HG03025 (cell line): ENCODE results near the gene IRF2.

ENCODE experiments used
- ATAC-seq: cut with Tn5 transposase; IDR thresholded peaks from one replicate; pipeline ENCODE4 v1.9.1; 2021; ENCODE audit warnings: mild to moderate bottlenecking, moderate library complexity; ENCODE audit not compliant: unreplicated experiment, low FRiP score

Gene IRF2

DNA sequence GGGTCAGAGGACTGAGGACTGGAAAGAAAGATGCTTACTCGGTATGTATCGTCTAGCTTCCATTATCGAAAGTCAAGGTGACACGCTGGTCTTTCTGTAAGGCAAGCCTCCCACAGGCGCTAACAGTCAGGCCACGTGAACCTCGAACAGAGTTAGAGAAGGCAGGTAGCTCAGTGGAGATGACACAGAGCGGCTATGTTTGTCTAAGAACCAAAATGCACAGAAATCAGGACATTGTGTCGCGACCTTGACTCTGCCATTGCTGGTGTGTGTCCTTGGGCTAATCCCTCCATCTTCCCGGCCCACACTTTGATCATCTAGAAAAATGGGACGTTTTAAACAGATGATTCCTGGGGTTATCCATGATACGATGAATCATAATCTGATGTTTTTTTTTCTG, 40.3 kb downstream of the IRF2 start:
- no peak for ATAC-seq

DNA sequence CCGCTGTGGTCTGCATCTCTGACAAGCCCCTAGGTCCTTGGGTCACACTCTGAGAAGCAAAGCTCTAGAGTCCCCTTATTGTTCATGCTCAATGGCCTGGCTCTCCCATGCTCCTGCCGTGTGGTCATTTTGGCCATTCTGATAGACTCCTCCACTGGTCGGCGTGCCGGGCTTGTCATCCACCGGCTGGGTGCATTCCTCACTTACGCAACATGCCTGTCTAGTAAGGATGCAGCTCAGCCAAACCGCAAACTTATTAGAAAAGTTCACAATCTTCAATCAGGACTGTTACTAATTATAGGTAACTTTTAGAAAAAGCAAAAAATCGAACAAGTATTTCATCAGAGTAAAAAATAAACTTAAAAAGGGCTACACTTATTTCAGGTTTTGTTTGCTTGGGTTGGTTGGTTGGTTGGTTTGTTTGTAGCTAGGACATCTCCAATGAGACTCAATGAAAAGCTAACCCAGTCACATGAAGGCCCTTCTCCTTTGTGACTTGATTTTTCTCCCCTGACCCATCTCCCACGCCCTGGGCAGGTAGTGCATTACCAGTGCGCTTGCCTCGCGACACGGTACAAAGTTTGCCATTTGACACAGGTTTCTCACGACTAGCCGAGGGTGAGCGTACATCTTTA, 41.0 kb downstream of the IRF2 start:
- ATAC-seq = no peak

DNA sequence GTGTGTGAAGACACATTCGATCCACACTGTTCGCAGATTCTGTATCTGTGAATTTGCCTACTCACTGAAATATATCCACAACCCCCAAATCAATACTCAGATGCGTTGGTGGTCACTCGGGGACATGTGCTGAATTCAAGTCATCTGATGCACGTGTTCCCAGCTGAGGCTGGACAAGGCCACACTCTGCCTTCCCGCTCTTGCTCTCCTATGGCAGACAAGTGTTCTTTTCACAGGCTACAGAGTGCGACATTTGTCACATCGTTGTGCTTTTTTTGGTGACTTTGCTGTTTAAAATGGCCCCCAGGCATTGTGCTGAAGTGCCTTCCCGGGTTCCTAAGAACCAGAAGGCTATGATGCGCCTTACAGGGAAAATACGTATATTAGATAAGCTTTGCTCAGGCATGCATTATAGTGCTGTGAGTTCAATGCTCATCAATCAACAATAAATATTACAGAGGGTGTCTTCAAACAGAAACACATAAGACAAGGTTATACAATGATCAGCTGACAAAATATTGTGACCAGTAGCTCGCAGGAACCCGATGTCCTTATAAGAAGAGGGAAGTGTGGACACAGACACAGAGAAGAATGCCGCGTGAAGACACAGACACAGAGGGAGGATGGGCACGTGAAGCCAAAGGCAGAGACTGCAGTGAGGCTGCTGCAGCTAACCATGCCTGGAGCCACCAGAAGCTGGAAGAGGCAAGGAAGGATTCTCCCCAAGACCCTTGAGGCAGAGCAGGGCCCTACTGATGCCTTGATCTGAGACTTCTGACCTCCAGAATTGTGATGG, 42.0 kb downstream of the IRF2 start:
- no peak for ATAC-seq

DNA sequence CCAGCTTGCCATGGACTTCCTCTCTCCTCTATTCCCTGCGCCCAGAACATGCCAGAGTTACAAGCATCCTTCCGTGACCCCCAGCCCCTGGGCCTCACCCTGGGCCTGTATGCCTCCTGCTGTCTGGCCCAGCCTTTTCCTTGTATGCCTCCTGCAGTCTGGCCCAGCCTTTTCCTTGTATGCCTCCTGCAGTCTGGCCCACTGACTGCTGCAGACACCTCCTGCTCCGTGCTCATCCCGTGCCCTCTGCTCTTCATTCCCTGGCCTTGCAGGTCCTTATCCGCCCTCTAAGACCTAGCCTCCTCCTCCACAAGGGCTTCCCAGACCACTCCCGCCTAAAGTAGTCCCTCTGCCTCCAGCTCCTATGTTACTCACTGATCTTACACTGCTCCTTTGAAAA, 44.2 kb downstream of the IRF2 start:
- no peak for ATAC-seq

DNA sequence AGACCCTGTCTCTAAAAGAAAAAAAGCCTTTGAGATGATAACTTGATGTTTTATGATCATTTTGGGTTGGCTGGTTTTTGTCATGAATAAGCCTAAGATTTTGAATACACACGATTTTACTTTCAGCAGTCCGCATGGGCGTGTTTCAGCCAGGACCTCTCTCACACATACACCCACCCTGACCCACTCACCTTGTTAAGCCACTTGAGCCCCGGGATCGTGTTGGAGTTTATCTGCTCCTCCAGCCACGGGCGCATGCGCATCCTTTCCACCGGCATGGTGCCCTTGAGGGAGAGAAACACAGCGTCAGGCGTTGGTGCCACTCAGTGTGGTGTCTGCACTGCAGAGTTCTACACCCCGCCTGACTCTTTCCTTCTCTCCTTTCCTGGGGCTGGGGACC, 45.6 kb downstream of the IRF2 start:
- no peak for ATAC-seq

DNA sequence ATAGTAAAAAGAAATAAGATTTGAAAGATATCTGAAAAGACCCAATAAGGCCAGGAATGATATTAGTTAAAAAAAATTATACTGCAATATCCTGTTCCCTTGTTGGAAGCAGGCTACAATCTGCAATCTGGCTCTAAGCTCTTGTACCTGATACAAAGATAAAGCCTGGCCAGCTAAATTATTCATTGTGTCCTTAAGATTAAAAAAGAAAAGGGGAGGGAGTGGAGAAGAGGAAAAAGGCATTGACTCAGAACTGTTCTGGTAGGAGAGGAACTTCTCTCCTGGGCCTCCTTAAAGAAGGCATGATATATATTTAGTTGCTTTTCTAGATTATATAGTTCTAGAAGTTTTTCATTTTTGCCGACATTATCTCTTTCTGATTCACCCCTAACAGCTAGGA, 46.7 kb downstream of the IRF2 start:
- no peak for ATAC-seq

DNA sequence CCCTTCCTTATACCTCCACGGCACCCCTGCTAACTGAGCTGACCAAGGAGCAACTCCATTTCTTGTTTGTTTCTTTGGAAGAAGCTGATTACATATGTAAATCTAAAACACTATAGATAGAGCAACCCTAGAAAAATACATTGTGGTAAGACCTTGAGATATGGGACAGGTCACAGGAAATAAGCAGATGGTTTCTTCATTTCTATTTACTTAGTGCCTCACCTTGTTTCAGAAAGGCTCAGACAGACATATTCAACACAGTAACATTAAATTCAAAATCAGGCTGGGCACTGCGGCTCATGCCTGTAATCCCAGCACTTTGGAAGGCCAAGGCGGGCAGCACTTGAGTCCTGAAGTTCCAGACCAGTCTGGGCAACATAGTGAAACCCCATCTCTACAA, 47.3 kb downstream of the IRF2 start:
- ATAC-seq = no peak

DNA sequence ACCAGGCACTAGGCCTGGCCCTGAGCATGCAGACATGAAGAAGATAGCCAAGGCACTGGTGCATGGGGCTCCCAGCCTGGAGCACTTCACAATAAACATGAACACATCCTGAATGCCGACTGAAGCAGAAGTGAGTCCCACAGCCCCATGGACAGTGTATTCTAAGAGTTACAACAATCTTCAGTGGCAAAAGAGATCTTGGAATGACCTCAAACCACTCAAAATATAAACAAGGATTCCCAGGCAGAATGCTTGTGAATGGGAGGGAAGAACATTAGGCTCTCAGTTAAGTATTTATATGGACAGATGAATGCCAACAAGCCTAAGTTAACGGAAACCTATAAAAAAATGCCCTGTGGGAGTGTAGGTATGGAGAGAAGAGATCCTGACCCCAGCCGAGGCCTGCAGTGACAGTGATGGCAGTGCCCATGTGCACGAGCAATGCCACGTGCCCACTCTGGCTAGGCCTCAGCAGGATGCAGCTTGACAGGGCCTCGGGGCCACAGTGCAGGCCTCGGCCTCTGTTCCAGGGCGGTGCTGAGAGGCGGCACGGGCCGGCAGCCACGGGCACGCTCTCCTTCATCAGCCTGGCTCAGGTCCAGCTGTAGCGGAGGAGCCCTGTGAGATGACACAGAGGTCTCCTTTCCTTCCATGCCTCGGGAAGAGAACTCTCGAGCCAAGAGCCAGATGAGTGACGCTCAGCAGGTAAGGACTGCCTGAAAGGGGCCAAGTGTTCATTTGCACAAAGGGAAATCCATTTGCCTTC, 49.2 kb downstream of the IRF2 start:
- no peak for ATAC-seq

DNA sequence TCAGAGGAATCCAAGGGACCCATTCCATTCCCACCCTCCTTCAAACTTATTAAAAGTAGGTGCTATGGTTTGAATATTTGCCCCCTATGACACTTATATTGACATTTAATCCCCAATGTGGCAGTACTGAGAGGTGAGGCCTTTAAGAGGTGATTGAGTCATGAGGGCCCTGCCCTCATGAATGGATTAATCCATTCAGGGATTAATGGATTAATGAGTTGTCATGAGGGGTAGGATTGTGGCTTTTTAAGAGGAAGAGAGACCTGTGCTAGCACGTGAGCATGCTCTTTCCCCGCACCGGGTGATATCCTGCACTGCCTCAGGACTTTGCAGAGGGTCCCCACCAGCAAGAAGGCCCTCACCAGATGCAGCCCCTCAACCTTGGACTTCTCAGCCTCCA, 50.1 kb downstream of the IRF2 start:
- ATAC-seq = no peak

DNA sequence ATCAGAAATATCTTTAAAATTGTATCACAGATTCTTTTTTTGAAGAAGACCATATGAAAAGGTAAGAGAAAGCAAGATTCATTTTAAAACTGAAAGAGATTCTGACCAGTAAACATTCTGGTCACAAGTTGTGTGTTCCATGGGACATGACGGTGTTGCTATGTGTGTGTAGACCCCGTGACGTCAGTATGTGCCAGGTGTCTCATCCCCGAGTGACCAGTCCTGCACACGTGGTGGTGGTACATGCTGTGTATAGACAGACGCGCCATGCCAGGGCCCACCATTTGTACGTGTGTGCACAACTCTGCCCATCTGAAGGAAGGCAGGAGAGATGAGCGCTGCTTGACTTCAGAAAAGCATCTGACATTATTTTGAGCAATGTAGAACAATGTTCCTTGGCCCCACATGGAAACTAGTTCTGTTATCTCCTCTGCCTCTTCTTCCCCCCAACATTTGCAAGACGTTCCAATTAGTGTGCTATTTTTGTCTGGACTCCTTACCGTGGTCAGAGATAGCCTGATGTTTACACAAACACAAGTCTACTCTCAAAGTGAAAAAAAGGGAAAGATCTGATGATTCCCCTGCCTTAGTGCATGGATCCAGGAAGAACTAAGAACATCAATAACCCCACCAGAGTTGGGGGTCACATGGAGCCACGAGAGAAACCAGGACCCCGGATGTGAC, 51.2 kb downstream of the IRF2 start:
- no peak for ATAC-seq

DNA sequence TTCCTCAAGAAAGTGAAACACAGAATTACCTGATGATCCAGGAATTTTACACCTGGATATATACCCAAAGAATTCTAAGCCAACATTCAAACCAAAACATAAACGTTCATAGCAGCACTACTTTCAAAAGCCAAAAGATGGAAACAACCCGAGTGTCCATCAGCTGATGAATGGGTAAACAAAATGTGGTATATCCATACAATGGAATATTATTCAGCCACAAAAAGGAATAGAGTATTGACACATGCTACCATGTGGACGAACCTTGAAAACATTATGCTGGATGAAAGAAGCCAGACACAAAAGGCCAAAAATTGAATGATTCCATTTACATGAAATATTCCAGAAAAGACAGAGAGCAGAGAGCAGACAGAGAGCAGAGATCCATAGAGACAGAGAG, 52.0 kb downstream of the IRF2 start:
- ATAC-seq = no peak

DNA sequence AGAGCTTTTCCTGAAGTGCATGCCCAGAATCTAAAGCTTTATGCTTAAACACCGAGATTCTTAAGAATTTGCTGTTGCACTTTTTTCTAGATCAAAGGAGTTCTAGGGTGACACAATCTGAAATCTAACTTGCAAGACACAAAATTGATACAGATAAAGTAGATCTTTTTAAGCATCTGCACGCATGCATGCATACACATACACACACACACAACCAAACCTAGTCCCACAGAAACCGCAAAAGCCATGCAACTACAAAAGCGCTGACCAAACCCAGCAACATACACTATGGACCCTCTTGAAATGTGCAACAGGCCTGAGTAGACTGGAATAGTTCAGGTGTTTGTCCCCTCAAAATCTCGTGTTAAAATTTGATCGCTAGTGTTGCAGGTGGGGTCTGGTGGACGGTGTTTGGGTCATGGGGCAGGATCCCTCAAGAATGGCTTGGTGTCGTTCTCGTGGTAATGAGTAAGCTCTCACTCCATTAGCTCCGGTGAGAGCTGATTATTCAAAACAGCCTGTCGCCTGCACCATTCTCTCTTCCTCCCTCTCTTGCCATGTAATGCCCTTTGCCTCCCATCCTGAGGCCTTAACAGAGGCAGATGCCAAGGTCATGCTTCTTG, 52.7 kb downstream of the IRF2 start:
- ATAC-seq = no peak

DNA sequence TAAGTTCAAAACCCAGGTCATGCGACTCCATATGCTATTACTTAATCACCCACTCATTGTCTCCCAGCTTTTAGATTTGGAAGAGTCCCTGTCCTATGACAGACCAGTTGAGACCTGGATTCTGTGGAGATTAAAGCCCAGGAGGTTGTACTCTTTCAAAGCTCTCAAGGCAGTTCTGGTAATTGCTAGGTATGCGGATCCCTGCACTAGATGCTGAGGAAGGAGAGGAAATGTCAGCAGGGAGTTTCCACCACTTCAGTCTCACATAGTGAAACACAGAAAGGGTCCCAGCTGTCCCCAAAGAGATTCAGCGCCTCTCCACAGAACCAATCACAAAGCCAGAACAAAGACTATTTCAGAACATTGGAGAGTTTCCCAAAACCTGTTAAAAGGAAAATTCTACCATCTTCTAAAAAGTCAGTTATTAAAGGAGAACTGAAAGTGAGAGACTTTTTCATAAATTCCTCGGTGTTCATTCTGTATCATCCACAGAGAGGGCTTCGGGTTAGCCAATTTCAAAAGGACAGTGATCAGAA, 53.4 kb downstream of the IRF2 start:
- ATAC-seq = no peak

DNA sequence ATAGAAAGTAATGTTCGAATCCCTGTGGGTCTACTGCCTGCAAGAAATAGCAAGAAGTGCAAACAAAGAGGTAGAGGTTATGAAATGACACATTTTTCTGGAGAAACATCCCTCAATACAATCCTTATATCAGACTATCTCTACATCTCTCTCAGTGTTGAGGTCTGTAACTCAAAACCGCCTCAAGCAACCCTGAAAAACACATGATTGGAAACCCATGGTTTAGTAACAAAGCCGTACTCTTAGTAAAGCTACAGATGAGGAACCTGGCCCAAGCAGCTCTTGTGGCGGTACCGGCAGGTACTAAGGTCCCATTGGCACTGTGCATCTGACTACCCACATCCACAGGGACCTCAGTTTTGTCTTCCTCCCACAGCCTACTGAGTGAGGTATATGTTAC, 53.9 kb downstream of the IRF2 start:
- no peak for ATAC-seq

DNA sequence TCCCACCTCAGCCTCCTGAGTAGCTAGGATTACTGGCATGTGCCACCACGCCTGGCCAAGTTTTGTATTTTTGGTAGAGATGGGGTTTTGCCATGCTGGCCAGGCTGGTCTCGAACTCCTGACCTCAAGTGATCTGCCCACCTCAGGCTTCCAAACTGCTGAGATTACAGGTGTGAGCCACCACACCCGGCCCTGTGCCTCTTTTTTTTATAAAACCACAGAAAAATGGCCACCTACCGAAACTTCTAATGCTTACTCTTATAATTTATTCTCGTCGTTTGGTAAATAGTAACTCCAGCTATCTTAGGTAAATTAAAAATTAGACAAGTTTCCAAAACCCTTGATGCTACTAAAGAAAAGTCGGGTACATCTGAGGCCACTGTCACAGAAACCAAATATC, 54.4 kb downstream of the IRF2 start:
- ATAC-seq = no peak

DNA sequence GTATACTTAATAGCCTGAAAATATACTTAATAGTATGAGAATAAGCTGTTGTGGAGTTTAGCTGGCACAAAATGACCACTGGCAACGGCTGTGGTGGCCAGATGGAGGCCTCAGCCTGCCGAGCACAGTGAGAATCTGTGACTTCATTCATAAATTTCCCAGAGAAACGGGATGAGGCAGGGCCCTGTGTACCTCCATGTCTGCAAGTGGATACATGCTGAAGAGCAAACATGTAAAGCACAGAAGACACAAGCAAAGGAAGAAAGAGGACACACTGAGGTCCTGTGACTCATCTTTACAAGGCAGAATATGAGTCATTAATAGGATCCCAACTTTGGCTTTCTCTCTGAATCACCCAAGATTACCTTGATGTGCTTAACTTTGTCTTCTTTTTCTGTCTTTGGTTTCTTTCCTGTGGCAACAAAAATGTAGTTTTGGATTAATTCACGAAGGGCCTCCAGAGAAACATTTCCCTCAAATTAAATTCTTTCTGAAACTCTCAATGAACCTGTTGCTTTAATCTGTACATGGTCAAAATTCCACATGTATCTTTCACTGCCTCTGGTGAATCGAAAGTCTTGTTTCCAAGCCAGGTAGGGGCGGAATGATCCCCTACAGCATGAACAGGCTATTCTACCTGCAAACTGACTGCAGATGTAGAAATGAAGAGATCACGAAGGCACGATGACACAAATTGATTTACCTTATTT, 56.4 kb downstream of the IRF2 start:
- no peak for ATAC-seq

DNA sequence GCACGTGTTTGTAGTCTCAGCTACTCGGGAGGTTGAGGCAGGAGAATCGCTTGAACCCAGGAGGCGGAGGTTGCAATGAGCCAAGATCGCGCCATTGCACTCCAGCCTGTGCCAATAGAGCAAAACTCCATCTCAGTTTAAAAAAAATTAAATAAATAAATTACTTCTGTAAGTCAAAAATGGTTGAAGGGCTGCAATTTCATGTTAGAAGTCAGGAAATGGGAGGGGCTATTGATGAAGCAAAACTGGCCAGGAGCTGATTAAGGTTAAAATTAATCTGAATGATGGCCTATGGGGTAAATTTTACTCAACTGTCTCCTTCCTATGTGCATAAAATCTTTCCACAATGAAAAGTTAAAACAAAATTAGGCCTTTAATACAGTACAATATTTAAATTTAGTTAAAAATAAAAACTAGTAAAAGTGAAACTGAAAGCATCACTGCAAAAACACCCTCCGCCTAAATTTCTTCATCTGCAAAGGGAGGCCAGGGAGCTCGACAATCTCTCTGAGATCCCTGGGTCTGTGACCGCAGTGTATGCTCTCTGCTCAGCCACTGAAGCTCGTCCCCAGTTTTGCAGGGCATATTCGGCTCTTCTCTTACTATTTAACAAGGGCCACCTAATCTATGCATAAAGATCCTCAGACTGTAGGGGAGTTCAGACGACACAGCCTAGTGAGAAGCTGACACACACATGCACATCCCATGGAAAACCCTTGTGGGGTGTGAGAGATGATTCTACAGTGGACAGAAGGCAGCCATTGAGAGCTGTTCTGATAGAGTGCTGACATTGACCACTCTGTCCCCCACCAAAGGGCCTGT, 57.2 kb downstream of the IRF2 start:
- peak; percentile 40 for ATAC-seq

DNA sequence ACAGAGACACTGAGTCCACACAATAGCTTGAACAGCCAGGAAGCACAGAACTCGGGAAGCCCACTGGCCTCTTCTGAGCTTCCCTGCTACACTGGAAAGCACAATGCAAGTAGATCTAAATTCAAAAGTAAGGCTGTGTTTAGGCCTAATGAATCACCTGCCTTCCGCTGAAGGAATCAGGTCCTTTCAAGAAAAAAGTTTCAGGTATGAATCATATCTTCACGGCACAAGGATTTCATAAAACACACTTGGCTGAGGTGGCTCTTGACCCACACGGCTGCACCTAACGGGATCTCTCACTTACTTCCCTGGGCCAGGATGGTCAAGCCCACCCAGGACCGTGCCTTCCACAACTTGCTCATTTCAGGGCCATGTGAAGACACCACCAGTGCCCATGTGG, 59.3 kb downstream of the IRF2 start:
- ATAC-seq = no peak
